ENCODE measurements around the gene TTC9B. TPM values are rescaled to one million over a fixed set of nuclear protein-coding genes. Genes with fewer than 3 reads are reported as not detected.

TTC9B gene
- total and polyA plus RNA-seq, 2 of the 8 experiments (the other 6 are each of a cell fraction or from before 2014, with no cell fraction given): 0.26 TPM; not detected in 1

DNA sequence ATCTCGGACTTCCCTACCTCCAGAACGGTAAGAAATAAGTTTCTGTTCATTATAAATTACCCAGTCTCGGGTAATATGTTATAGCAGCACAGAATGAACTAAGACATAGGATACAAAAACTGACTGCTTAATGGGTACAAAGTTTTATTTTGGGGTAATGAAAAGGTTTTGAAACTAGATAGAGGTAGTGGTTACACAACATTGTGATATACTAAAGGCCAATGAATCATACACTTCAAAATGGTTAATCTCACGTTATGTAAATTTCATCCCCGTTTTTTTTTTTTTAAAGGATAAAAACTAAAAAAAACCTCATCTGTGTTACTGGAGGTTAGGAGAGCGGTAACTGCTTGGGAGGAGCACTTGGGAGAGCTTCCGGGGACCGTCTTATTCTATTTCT, 43.4 kb upstream of the TTC9B start (continued):
- TF ChIP-seq HDAC6 (IDR thresholded peaks at IDR 0.05; ENCODE audit: low read depth, low read length) (no peak), CEBPB (IDR thresholded peaks at IDR 0.05; ENCODE audit: low read depth, low read length) (no peak), EP300 (IDR thresholded peaks at IDR 0.05; ENCODE audit: borderline replicate concordance in 1 of 2, low read depth in 2 of 2, low read length in 2 of 2) (no peak), NRF1 (IDR thresholded peaks at IDR 0.05; ENCODE audit: low read depth, low read length) (no peak), CREB1 (IDR thresholded peaks at IDR 0.05) (no peak), CTCF (IDR thresholded peaks at IDR 0.05; ENCODE audit: control extremely low read depth in 1 of 3, insufficient read depth in 1 of 3, low read depth in 1 of 3, low read length in 3 of 3) (no peak)
- TF ChIP-seq, protein P1, sequence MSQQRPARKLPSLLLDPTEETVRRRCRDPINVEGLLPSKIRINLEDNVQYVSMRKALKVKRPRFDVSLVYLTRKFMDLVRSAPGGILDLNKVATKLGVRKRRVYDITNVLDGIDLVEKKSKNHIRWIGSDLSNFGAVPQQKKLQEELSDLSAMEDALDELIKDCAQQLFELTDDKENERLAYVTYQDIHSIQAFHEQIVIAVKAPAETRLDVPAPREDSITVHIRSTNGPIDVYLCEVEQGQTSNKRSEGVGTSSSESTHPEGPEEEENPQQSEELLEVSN (IDR thresholded peaks at IDR 0.05): no peak

Data from H1 (cell line).